Measurements from ENCODE around the gene IRF2.

IRF2 gene

GRCh38 chr4:184408684-184409081 lies 65.7 kb downstream of the IRF2 start:
- H3K27me3 ChIP-seq (ENCODE audit: control insufficient read depth, insufficient read depth, low read length) = no peaks in the 10 kb centered on the region
- no peak overlapping the region for H3K9ac ChIP-seq (ENCODE audit: low read length)
- H3K36me3 ChIP-seq (ENCODE audit: control insufficient read depth, insufficient read depth, low read length) = peaks cover 14% of the 10 kb centered on the region
- no peak overlapping the region for H3K4me3 ChIP-seq (ENCODE audit: low read length)
- H3K9me3 ChIP-seq (ENCODE audit: control insufficient read depth, low read length) = no peaks in the 10 kb centered on the region
- peaks cover 64% of the 10 kb centered on the region for H3K4me1 ChIP-seq (ENCODE audit: control insufficient read depth, insufficient read depth, low read length)

GRCh38 chr4:184408021-184408683 lies 66.2 kb downstream of the IRF2 start:
- Histone ChIP-seq H3K9ac (ENCODE audit: low read length) (no peak overlapping the region), H3K9me3 (ENCODE audit: control insufficient read depth, low read length) (no peaks in the 10 kb centered on the region), H3K4me1 (ENCODE audit: control insufficient read depth, insufficient read depth, low read length) (peaks cover 64% of the 10 kb centered on the region), H3K27me3 (ENCODE audit: control insufficient read depth, insufficient read depth, low read length) (no peaks in the 10 kb centered on the region), H3K36me3 (ENCODE audit: control insufficient read depth, insufficient read depth, low read length) (peaks cover 14% of the 10 kb centered on the region), H3K4me3 (ENCODE audit: low read length) (no peak overlapping the region)

GRCh38 chr4:184406958-184407391 lies 67.4 kb downstream of the IRF2 start:
- H3K36me3 ChIP-seq (ENCODE audit: control insufficient read depth, insufficient read depth, low read length) = peaks cover 14% of the 10 kb centered on the region
- H3K9ac ChIP-seq (ENCODE audit: low read length) = peak overlapping the region; percentile 62
- H3K9me3 ChIP-seq (ENCODE audit: control insufficient read depth, low read length) = no peaks in the 10 kb centered on the region
- no peaks in the 10 kb centered on the region for H3K27me3 ChIP-seq (ENCODE audit: control insufficient read depth, insufficient read depth, low read length)
- no peak overlapping the region for H3K4me3 ChIP-seq (ENCODE audit: low read length)
- peaks cover 59% of the 10 kb centered on the region for H3K4me1 ChIP-seq (ENCODE audit: control insufficient read depth, insufficient read depth, low read length)

- Histone ChIP-seq H3K4me1 (ENCODE audit: control insufficient read depth, insufficient read depth, low read length) (peaks cover 48% of the 10 kb centered on the region), H3K9ac (ENCODE audit: low read length) (no peak overlapping the region), H3K27me3 (ENCODE audit: control insufficient read depth, insufficient read depth, low read length) (no peaks in the 10 kb centered on the region), H3K9me3 (ENCODE audit: control insufficient read depth, low read length) (no peaks in the 10 kb centered on the region), H3K4me3 (ENCODE audit: low read length) (no peak overlapping the region), H3K36me3 (ENCODE audit: control insufficient read depth, insufficient read depth, low read length) (peaks cover 14% of the 10 kb centered on the region)
Measured at GRCh38 chr4:184404047-184404446, 70.3 kb downstream of the IRF2 start.

GRCh38 chr4:184403384-184403781 lies 71.0 kb downstream of the IRF2 start:
- Histone ChIP-seq H3K27me3 (ENCODE audit: control insufficient read depth, insufficient read depth, low read length) (no peaks in the 10 kb centered on the region), H3K9ac (ENCODE audit: low read length) (no peak overlapping the region), H3K9me3 (ENCODE audit: control insufficient read depth, low read length) (no peaks in the 10 kb centered on the region), H3K4me1 (ENCODE audit: control insufficient read depth, insufficient read depth, low read length) (peaks cover 42% of the 10 kb centered on the region), H3K4me3 (ENCODE audit: low read length) (no peak overlapping the region), H3K36me3 (ENCODE audit: control insufficient read depth, insufficient read depth, low read length) (peaks cover 14% of the 10 kb centered on the region)

- peaks cover 14% of the 10 kb centered on the region for H3K36me3 ChIP-seq (ENCODE audit: control insufficient read depth, insufficient read depth, low read length)
- no peaks in the 10 kb centered on the region for H3K27me3 ChIP-seq (ENCODE audit: control insufficient read depth, insufficient read depth, low read length)
- H3K4me3 ChIP-seq (ENCODE audit: low read length) = no peak overlapping the region
- peaks cover 36% of the 10 kb centered on the region for H3K4me1 ChIP-seq (ENCODE audit: control insufficient read depth, insufficient read depth, low read length)
- H3K9me3 ChIP-seq (ENCODE audit: control insufficient read depth, low read length) = no peaks in the 10 kb centered on the region
- H3K9ac ChIP-seq (ENCODE audit: low read length) = no peak overlapping the region
Measured at GRCh38 chr4:184402740-184403383, 71.5 kb downstream of the IRF2 start.

GRCh38 chr4:184402239-184402638 lies 72.1 kb downstream of the IRF2 start:
- Histone ChIP-seq H3K4me1 (ENCODE audit: control insufficient read depth, insufficient read depth, low read length) (peaks cover 31% of the 10 kb centered on the region), H3K27me3 (ENCODE audit: control insufficient read depth, insufficient read depth, low read length) (no peaks in the 10 kb centered on the region)

GRCh38 chr4:184401397-184402171 lies 72.8 kb downstream of the IRF2 start:
- Histone ChIP-seq H3K36me3 (ENCODE audit: control insufficient read depth, insufficient read depth, low read length) (peaks cover 9% of the 10 kb centered on the region), H3K9ac (ENCODE audit: low read length) (no peak overlapping the region), H3K4me3 (ENCODE audit: low read length) (no peak overlapping the region), H3K27me3 (ENCODE audit: control insufficient read depth, insufficient read depth, low read length) (no peaks in the 10 kb centered on the region), H3K4me1 (ENCODE audit: control insufficient read depth, insufficient read depth, low read length) (peaks cover 28% of the 10 kb centered on the region), H3K9me3 (ENCODE audit: control insufficient read depth, low read length) (no peaks in the 10 kb centered on the region)

More at GRCh38 chr4:184402239-184402638, 72.1 kb downstream of the IRF2 start:
- Histone ChIP-seq H3K36me3 (ENCODE audit: control insufficient read depth, insufficient read depth, low read length) (peaks cover 9% of the 10 kb centered on the region), H3K4me3 (ENCODE audit: low read length) (no peak overlapping the region), H3K9me3 (ENCODE audit: control insufficient read depth, low read length) (no peaks in the 10 kb centered on the region), H3K9ac (ENCODE audit: low read length) (no peak overlapping the region)

- H3K9me3 ChIP-seq (ENCODE audit: control insufficient read depth, low read length) = no peaks in the 10 kb centered on the region
Measured at GRCh38 chr4:184400891-184401290, 73.5 kb downstream of the IRF2 start.

GRCh38 chr4:184400375-184400870 lies 73.9 kb downstream of the IRF2 start:
- H3K4me1 ChIP-seq (ENCODE audit: control insufficient read depth, insufficient read depth, low read length) = peaks cover 23% of the 10 kb centered on the region
- H3K9me3 ChIP-seq (ENCODE audit: control insufficient read depth, low read length) = no peaks in the 10 kb centered on the region
- peaks cover 4% of the 10 kb centered on the region for H3K36me3 ChIP-seq (ENCODE audit: control insufficient read depth, insufficient read depth, low read length)
- H3K9ac ChIP-seq (ENCODE audit: low read length) = no peak overlapping the region
- H3K4me3 ChIP-seq (ENCODE audit: low read length) = no peak overlapping the region
- no peaks in the 10 kb centered on the region for H3K27me3 ChIP-seq (ENCODE audit: control insufficient read depth, insufficient read depth, low read length)

More at GRCh38 chr4:184400891-184401290, 73.5 kb downstream of the IRF2 start:
- H3K27me3 ChIP-seq (ENCODE audit: control insufficient read depth, insufficient read depth, low read length) = no peaks in the 10 kb centered on the region
- no peak overlapping the region for H3K9ac ChIP-seq (ENCODE audit: low read length)
- no peak overlapping the region for H3K4me3 ChIP-seq (ENCODE audit: low read length)
- peaks cover 23% of the 10 kb centered on the region for H3K4me1 ChIP-seq (ENCODE audit: control insufficient read depth, insufficient read depth, low read length)
- peaks cover 9% of the 10 kb centered on the region for H3K36me3 ChIP-seq (ENCODE audit: control insufficient read depth, insufficient read depth, low read length)

- no peak overlapping the region for H3K4me3 ChIP-seq (ENCODE audit: low read length)
- H3K36me3 ChIP-seq (ENCODE audit: control insufficient read depth, insufficient read depth, low read length) = no peaks in the 10 kb centered on the region
- H3K9me3 ChIP-seq (ENCODE audit: control insufficient read depth, low read length) = no peaks in the 10 kb centered on the region
- peaks cover 20% of the 10 kb centered on the region for H3K4me1 ChIP-seq (ENCODE audit: control insufficient read depth, insufficient read depth, low read length)
- no peak overlapping the region for H3K9ac ChIP-seq (ENCODE audit: low read length)
- H3K27me3 ChIP-seq (ENCODE audit: control insufficient read depth, insufficient read depth, low read length) = no peaks in the 10 kb centered on the region
Measured at GRCh38 chr4:184399512-184399908, 74.8 kb downstream of the IRF2 start.
